ENCODE measurements around the gene TFDP1. TPM values are rescaled to one million over a fixed set of nuclear protein-coding genes. Genes with fewer than 3 reads are reported as not detected.
A peak's percentile ranks its signal among the peaks of the same experiment; 100 is the strongest.

The TFDP1 gene
- total RNA-seq, 4 donors from 2014 or later, result 48.0 to 84.2 (median 53.9) TPM

DNA sequence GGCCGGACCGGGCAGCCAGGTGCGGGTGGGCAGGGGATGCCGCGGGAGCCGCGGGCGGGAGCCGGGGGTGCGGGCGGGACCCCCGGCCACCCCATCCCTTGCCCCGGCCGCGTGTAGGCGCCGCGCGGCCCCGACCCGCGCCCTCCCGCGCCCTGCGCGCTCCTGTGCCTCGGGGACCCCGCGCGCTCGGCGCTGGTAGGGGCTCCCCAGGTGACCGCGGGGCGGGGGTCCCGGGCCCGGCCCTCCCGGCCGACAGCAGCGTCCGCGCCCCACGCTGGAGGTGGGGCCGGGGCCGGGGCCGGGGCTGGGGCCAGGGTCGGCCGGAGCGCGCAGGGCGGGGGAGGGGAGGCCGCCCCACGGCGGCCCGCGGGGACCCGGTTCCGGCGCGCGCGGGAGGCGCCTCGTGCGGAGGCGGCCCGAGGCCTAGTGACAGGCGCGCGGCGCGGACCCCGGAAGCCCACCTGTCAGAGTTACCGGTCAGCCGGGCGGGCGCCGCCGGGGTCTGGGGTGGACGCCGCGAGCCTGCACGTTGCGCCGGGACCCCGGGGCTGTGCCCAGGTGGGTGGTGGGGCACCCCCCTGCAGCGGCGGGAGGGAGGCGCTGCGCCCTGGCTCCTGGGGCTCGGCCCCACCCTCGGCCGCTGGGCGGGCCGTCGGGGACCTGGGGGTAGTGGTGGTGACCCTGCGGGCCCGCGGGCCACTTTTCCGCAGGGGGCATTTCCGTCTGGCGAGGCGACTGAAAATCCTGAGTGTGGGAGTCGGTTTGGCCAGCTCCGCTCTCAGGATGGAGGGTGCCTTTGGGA, 518 bp downstream of the TFDP1 start:
- no peak for TF ChIP-seq POLR2A (IDR thresholded peaks at IDR 0.05)
- TF ChIP-seq, protein P1, sequence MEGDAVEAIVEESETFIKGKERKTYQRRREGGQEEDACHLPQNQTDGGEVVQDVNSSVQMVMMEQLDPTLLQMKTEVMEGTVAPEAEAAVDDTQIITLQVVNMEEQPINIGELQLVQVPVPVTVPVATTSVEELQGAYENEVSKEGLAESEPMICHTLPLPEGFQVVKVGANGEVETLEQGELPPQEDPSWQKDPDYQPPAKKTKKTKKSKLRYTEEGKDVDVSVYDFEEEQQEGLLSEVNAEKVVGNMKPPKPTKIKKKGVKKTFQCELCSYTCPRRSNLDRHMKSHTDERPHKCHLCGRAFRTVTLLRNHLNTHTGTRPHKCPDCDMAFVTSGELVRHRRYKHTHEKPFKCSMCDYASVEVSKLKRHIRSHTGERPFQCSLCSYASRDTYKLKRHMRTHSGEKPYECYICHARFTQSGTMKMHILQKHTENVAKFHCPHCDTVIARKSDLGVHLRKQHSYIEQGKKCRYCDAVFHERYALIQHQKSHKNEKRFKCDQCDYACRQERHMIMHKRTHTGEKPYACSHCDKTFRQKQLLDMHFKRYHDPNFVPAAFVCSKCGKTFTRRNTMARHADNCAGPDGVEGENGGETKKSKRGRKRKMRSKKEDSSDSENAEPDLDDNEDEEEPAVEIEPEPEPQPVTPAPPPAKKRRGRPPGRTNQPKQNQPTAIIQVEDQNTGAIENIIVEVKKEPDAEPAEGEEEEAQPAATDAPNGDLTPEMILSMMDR (IDR thresholded peaks at IDR 0.05), result no peak
- Histone ChIP-seq H3K27ac (no peak overlapping the region), H3K4me1 (peaks cover 0 to 4% of the 10 kb centered on the region in 2 donors), H3K27me3 (no peaks in the 10 kb centered on the region), H3K4me3 (replicated peaks in 1 of 3) (peak overlapping the region in 1 of 3 donors; percentile 59), H3K9me3 (no peaks in the 10 kb centered on the region), H3K36me3 (peaks cover 0 to 5% of the 10 kb centered on the region in 2 donors)
- intact Hi-C loops (cut with DNase I), result no loop called here
- DNase-seq, result peak in 1 of 2 donors; percentile 8
- 1 to 4% methylated on average over 8 to 21 of the region's 105 CpGs for WGBS, 2 donors

DNA sequence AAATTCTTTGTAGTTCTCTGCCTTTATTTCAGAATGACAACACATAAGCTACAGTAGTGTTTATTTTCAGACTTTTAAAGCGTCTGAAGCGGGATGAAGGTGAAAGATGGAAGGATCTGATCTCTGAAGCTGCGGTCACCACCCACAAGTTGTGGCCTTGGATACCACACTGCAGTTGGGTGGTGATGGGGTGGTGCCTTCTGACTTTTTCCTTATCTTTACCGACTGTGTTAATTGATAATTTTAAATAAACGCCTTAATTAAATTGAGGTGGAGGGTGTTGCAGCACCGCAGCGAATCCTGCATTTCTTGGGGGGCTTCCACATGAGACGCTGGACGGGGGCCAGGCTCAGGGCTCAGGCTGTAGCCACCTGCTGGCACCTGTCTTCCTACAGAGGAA, 1.3 kb downstream of the TFDP1 start:
- Histone ChIP-seq H3K27ac (no peak overlapping the region), H3K27me3 (no peaks in the 10 kb centered on the region), H3K9me3 (no peaks in the 10 kb centered on the region), H3K36me3 (peaks cover 0 to 5% of the 10 kb centered on the region in 2 donors), H3K4me1 (peaks cover 0 to 4% of the 10 kb centered on the region in 2 donors), H3K4me3 (replicated peaks in 1 of 3) (no peak overlapping the region)
- intact Hi-C loops (cut with DNase I), result no loop called here
- no peak for DNase-seq
- TF ChIP-seq, protein P1 (IDR thresholded peaks at IDR 0.05), result no peak
- TF ChIP-seq POLR2A (IDR thresholded peaks at IDR 0.05), result no peak
- 83 to 86% methylated on average over 9 of the region's 9 CpGs for WGBS, 2 donors

DNA sequence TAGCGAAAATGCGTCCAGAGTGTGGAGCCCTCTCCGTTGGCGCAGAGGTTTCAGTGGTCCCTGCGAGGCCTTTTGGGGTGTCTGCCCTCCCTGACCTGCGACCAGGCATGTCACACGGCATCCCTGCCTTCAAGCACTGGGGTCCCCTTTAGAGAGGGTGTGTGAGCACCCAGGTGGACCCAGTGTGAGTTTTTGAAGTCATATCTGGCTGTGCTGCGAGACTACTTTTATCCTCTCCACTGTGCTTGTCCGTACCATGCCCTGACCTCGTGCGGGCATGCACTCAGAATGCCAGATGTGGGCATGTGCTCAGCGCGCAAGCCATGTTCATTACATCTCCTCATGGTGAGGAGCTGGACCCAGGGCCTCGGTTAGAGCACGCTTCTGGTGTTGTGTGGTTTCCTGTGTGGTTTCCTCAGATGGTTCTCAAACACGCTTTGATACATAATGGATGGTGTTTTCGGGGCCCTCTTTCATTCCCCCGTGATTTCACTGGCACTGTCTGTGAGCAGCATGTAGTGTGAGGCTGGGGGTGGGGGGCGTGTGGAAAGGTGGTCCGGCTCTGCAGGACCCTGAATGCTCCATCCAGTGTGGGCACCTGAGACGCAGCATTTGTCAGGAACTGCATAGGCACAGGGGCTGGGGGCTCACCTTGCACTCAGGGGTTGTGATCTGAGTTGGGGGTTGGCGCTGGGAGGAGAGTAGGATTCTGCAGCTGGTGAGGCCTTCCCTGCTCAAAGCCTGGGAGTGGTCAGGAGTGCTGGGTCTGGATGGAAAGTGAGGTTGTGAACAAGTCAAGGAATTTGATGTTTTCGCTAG, 2.3 kb downstream of the TFDP1 start:
- DNase-seq, result no peak
- Histone ChIP-seq H3K4me3 (replicated peaks in 1 of 3) (no peak overlapping the region), H3K9me3 (no peaks in the 10 kb centered on the region), H3K4me1 (peaks cover 0 to 4% of the 10 kb centered on the region in 2 donors), H3K27ac (no peak overlapping the region), H3K36me3 (peaks cover 0 to 5% of the 10 kb centered on the region in 2 donors), H3K27me3 (no peaks in the 10 kb centered on the region)
- TF ChIP-seq POLR2A (IDR thresholded peaks at IDR 0.05), result no peak
- TF ChIP-seq, protein P1 (IDR thresholded peaks at IDR 0.05), result no peak
- intact Hi-C loops (cut with DNase I), result no loop called here
- 93 to 97% methylated on average over 23 of the region's 23 CpGs for WGBS, 2 donors

DNA sequence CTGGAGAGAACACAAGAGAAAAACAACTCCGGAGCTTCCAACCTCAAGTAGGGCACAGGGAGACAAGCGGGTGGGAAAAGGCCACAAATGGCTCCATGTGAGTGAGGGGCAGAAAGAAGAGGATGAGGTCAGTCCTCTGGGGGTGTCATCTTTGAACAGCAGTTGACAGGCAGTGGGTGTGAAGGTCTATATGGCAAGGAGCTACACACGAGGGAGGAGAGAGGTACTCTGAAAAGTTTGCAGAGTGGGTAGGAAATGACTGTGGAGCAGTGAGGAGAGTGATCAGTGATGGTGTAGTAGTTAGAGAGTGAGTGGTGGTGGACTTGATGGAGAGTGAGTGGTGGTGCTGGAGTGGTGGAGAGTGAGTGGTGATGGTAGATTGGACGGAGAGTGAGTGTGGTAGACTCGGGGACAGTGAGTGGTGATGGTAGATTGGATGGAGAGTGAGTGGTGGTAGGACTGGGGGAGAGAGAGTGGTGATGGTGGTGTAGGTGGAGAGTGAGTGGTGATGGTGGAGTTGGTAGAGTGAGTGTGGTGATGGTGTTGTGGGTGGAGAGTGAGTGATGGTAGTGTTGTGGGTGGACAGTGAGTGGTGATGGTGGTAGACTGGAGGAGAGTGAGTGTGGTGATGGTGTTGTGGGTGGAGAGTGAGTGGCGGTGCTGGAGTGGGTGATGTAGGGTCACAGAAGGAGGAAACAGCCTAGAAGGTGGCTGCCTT, 4.0 kb downstream of the TFDP1 start:
- intact Hi-C loops (cut with DNase I), result no loop called here
- 92% methylated on average over 6 of the region's 6 CpGs for WGBS, 2 donors
- peaks cover 0 to 5% of the 10 kb centered on the region in 2 donors for H3K36me3 ChIP-seq
- no peak for TF ChIP-seq POLR2A (IDR thresholded peaks at IDR 0.05)
- TF ChIP-seq, protein P1 (IDR thresholded peaks at IDR 0.05), result no peak
- DNase-seq, result no peak
- no peak overlapping the region for H3K27ac ChIP-seq
- peaks cover 0 to 4% of the 10 kb centered on the region in 2 donors for H3K4me1 ChIP-seq
- H3K9me3 ChIP-seq, result no peaks in the 10 kb centered on the region
- H3K4me3 ChIP-seq (replicated peaks in 1 of 3), result no peak overlapping the region
- H3K27me3 ChIP-seq, result no peaks in the 10 kb centered on the region

Measured in thyroid gland (tissue), 4 donors.